ENCODE results near the gene F9. TPM values are rescaled to one million over a fixed set of nuclear protein-coding genes. Genes with fewer than 3 reads are reported as not detected.

Gene F9
- total and polyA plus RNA-seq, 2 of the 8 experiments (the other 6 are each of a cell fraction or from before 2014, with no cell fraction given), result not detected

- H2BK5ac ChIP-seq (ENCODE audit: low read depth, low read length), result no peak overlapping the region
- no peak overlapping the region for H3K56ac ChIP-seq (replicated peaks; ENCODE audit: insufficient read length, low read depth, low read length)
- H3K18ac ChIP-seq (ENCODE audit: extremely low read depth, low read length), result no peak overlapping the region
- TF ChIP-seq, protein P1, sequence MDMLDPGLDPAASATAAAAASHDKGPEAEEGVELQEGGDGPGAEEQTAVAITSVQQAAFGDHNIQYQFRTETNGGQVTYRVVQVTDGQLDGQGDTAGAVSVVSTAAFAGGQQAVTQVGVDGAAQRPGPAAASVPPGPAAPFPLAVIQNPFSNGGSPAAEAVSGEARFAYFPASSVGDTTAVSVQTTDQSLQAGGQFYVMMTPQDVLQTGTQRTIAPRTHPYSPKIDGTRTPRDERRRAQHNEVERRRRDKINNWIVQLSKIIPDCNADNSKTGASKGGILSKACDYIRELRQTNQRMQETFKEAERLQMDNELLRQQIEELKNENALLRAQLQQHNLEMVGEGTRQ (IDR thresholded peaks at IDR 0.05; ENCODE audit: low read length), result no peak
- TF ChIP-seq CBX5 (IDR thresholded peaks at IDR 0.05; ENCODE audit: low read depth, low read length), result no peak
- no peak for TF ChIP-seq GTF2F1 (IDR thresholded peaks at IDR 0.05; ENCODE audit: borderline replicate concordance, low read depth, low read length)
- no peak for TF ChIP-seq EGR1 (IDR thresholded peaks at IDR 0.05; ENCODE audit: borderline replicate concordance, low read depth, low read length)
- TF ChIP-seq PHF8 (conservative IDR thresholded peaks at IDR 0.05; ENCODE audit: low read depth, low read length), result no peak
- TF ChIP-seq RBBP5 (IDR thresholded peaks at IDR 0.05; ENCODE audit: borderline replicate concordance, low read depth, low read length), result no peak
- no peak for TF ChIP-seq YY1 (IDR thresholded peaks at IDR 0.05; ENCODE audit: low read depth, low read length)
- H3K27me3 ChIP-seq (replicated peaks in 1 of 4; ENCODE audit: control insufficient read depth in 3 of 4, extremely low read depth in 1 of 4, insufficient read depth in 3 of 4, low read length in 3 of 4), result no peaks in the 10 kb centered on the region
- no peak overlapping the region for H4K8ac ChIP-seq (ENCODE audit: extremely low read depth, insufficient read depth, low read length)
- H3K23ac ChIP-seq (ENCODE audit: insufficient read length), result no peak overlapping the region
- H4K91ac ChIP-seq (replicated peaks; ENCODE audit: insufficient read length, low read length), result no peak overlapping the region
- H2AK5ac ChIP-seq (ENCODE audit: low read depth, low read length), result no peak overlapping the region
- H2BK120ac ChIP-seq (replicated peaks; ENCODE audit: low read depth, low read length), result no peak overlapping the region
- H3K79me2 ChIP-seq (ENCODE audit: control insufficient read depth in 1 of 2, insufficient read depth in 2 of 2, low read length in 2 of 2), result no peaks in the 10 kb centered on the region
- H2BK12ac ChIP-seq (ENCODE audit: low read depth, low read length), result no peak overlapping the region
- POLR2A ChIA-PET (ENCODE audit: partially characterized antibody), result no interaction called here
- H3K79me1 ChIP-seq (ENCODE audit: low read depth, low read length), result no peaks in the 10 kb centered on the region
- no peak overlapping the region for H2BK15ac ChIP-seq (ENCODE audit: low read length)
- H2BK20ac ChIP-seq (ENCODE audit: low read length), result no peak overlapping the region
- CTCF ChIA-PET (ENCODE audit: partially characterized antibody), result interaction anchor here (0.6 to 2.7 kb wide), 6 partner anchors 11 to 803 kb away, joined by 4 to 16 read pairs (median 4); no protein-coding TSS in a partner anchor
- H3K4me2 ChIP-seq (ENCODE audit: insufficient read depth in 1 of 2, low read depth in 2 of 2, low read length in 2 of 2), result no peak overlapping the region
- no peaks in the 10 kb centered on the region for H4K20me1 ChIP-seq (replicated peaks in 1 of 2; ENCODE audit: control insufficient read depth in 1 of 2, insufficient read depth in 2 of 2, low read length in 2 of 2)
- H3K27ac ChIP-seq (ENCODE audit: low read depth, low read length), result no peak overlapping the region
- no peak overlapping the region for H3K14ac ChIP-seq (ENCODE audit: insufficient read length)
- no peaks in the 10 kb centered on the region for H3K23me2 ChIP-seq (ENCODE audit: low read depth, low read length)
- no peaks in the 10 kb centered on the region for H3K9me3 ChIP-seq (ENCODE audit: insufficient read depth in 2 of 2, low read depth in 1 of 2, low read length in 1 of 2)
- FAIRE-seq, result no peak
- no peaks in the 10 kb centered on the region for H3K4me1 ChIP-seq (replicated peaks in 1 of 4; ENCODE audit: control insufficient read depth in 3 of 4, insufficient read depth in 4 of 4, low read length in 3 of 4)
- no peak for DNase-seq (ENCODE audit: low read depth in 1 of 2, low spot score in 2 of 2)
- H3K36me3 ChIP-seq (ENCODE audit: control insufficient read depth in 2 of 4, insufficient read depth in 4 of 4, low read length in 3 of 4), result no peaks in the 10 kb centered on the region
- H3K4ac ChIP-seq (replicated peaks; ENCODE audit: insufficient read length, low read depth, low read length), result no peak overlapping the region
- H3K9ac ChIP-seq (replicated peaks in 1 of 4; ENCODE audit: extremely low read depth in 1 of 4, low read depth in 3 of 4, low read length in 3 of 4), result no peak overlapping the region
- no peak overlapping the region for H3K4me3 ChIP-seq (ENCODE audit: extremely low read depth in 1 of 4, insufficient read depth in 2 of 4, low read depth in 3 of 4, low read length in 4 of 4)
- peak overlapping the region; percentile 62; the same call in 1 of the 2 replicates for H2AFZ ChIP-seq (ENCODE audit: low read length)
- H4K5ac ChIP-seq (ENCODE audit: insufficient read length, low read depth, low read length), result no peak overlapping the region
These were observed 29.7 kb downstream of the F9 start for GRCh38 chrX:139560221-139560620.

Data from H1 (cell line).